GM12892 (cell line): ENCODE results near the gene TRPM5.

ENCODE experiments used
- POLR2A ChIP-seq: IDR thresholded peaks from 2 replicates; pipeline ENCODE4 v1.6.1; 2011; ENCODE audit warnings: low read depth, low read length, control low read depth
- POLR2AphosphoS5 ChIP-seq: IDR thresholded peaks from 2 replicates; pipeline ENCODE4 v1.6.1; 2011; ENCODE audit warnings: low read depth, low read length, control low read depth

GRCh38 chr11:2447253-2447950 lies 3.1 kb upstream of the TRPM5 start:
- no peak for TF ChIP-seq POLR2AphosphoS5
- TF ChIP-seq POLR2A = no peak
